AG04449 (cell line): Measurements from ENCODE around the gene PDE9A.

ENCODE experiments used
- CTCF ChIA-PET: fragments of 350-600 bp; formaldehyde crosslinking; extraction: SDS; loops from one replicate; lab custom pipeline; 2021; ENCODE audit warnings: antibody characterized with exemption; lab: Yijun Ruan, JAX
- POLR2A ChIA-PET: fragments of 400-600, 350-600 bp; formaldehyde crosslinking; extraction: SDS; loops from one replicate; lab custom pipeline; 2020; ENCODE audit warnings: antibody characterized with exemption, inconsistent platforms; lab: Yijun Ruan, JAX
- DNase-seq: peaks from one replicate; pipeline ENCODE4 v3.0.0-alpha.2; 2010; ENCODE audit warnings: low read depth, low spot score
- H3K4me3 ChIP-seq: 2 replicates; pipeline ENCODE4 v1.5.1; 2011; ENCODE audit warnings: low read depth, mild to moderate bottlenecking, control low read depth, low read length
- TF ChIP-seq, protein P1 (sequence below): IDR thresholded peaks from one replicate; pipeline ENCODE4 v1.5.1; 2011; ENCODE audit warnings: mild to moderate bottlenecking, moderate library complexity, low read length, control low read depth, inconsistent platforms; ENCODE audit not compliant: insufficient read depth; ENCODE audit errors: missing control alignments

The PDE9A gene

DNA sequence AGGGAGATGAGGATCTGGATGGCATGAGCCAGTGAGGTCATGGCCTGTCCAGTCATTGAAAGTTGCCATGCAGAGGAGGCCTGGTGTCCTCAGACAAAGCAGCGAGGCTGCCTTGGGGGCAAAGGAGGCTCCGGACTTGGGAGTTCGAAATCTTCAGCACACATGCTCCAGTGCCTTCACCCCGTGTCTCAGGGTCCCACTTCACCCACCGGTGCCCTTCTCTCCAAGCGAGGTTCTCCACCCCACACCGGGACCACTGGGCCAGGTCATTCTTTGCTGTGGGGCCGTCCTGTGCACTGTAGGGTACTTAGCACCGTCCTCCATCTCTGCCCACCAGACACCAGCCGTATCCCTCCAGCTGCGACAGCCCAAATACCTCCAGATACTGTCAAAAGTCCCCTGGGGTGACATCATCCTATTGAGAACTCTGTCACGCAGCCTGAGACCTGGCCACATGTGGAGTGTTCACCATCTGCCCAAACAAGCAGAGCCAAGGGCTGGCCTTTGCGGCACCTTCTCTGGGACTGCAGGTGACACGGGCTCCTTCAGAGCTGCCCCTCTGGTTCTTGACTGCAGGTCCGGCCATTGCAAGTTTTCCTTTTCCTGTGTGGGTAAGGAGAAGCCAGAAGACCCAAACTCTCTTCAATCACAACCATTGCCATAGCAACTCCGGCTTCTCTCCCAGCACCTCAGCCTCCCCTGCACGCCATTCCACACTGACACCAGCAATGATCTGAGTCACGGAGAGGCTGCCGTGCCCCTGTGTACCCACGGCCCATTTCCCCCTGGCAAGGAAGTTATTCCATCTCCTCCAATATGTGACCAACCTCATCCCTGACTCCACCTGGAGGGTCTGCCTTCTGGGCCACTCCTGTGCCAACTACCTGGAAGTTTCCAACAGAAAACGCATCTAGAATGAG is 20.4 kb upstream of the PDE9A start:
- TF ChIP-seq, protein P1, sequence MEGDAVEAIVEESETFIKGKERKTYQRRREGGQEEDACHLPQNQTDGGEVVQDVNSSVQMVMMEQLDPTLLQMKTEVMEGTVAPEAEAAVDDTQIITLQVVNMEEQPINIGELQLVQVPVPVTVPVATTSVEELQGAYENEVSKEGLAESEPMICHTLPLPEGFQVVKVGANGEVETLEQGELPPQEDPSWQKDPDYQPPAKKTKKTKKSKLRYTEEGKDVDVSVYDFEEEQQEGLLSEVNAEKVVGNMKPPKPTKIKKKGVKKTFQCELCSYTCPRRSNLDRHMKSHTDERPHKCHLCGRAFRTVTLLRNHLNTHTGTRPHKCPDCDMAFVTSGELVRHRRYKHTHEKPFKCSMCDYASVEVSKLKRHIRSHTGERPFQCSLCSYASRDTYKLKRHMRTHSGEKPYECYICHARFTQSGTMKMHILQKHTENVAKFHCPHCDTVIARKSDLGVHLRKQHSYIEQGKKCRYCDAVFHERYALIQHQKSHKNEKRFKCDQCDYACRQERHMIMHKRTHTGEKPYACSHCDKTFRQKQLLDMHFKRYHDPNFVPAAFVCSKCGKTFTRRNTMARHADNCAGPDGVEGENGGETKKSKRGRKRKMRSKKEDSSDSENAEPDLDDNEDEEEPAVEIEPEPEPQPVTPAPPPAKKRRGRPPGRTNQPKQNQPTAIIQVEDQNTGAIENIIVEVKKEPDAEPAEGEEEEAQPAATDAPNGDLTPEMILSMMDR: no peak
- ChIA-PET POLR2A (no interaction called here), CTCF (interaction anchor here (1.0 kb wide), 1 partner anchor 10 kb away, joined by 3 read pairs; no protein-coding TSS in a partner anchor)
- H3K4me3 ChIP-seq: no peak overlapping the region
- no peak for DNase-seq

DNA sequence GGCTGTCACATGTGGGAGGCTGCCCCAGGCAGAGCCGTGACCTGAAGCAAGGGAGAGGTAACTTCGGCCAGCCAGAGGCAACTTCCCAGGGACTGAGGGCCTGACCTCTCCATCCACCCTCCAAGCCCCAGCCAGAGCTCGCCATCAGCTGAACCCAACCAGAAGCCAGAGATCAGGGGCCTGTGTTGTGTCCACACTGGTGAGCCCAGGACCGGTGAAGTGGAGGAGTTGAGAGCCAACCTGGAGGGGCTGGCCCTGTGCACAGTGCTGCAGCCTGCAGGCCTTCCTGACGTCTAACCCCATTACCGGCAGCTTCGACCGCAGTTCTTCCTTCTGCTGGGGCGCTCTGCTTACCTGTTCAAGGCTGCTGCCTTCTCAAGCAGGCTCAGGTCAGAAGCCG is 19.6 kb upstream of the PDE9A start:
- DNase-seq: no peak
- H3K4me3 ChIP-seq: no peak overlapping the region
- TF ChIP-seq, protein P1: no peak
- ChIA-PET CTCF (no interaction called here), POLR2A (no interaction called here)

DNA sequence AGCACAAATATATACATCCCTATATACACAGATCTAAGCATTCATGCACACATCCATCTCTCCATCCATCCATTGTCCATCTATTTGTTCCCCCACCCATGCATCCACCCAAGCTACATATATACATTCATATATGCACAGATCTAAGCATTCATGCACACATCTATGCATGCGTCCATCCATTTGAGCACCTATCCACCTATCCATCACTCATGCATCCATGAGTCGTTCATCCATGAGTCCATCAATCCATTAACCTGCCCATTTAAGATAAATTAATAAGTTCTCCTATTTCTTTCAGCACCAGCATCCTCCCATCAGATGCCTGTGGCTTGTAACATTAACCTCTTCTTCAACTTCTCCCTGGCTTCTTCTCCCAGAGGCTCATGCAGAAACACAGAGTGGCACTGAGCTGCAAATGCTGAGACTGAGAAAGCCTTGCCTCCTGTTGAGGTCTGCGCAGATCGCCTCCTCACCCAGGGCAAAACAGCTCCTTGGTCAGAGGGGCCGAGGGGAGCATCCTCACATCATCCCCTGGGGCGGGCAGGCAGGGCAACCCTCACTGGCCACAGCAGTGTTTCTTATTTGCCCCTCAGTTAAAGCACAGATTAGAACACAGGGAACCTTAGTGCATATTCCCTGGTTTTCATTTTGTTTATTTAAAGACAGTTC is 17.4 kb upstream of the PDE9A start:
- no peak overlapping the region for H3K4me3 ChIP-seq
- POLR2A ChIA-PET: interaction anchor here (0.6 kb wide), 1 partner anchor 233 kb away, joined by 3 read pairs; no protein-coding TSS in a partner anchor
- CTCF ChIA-PET: no interaction called here
- DNase-seq: no peak
- TF ChIP-seq, protein P1: no peak

DNA sequence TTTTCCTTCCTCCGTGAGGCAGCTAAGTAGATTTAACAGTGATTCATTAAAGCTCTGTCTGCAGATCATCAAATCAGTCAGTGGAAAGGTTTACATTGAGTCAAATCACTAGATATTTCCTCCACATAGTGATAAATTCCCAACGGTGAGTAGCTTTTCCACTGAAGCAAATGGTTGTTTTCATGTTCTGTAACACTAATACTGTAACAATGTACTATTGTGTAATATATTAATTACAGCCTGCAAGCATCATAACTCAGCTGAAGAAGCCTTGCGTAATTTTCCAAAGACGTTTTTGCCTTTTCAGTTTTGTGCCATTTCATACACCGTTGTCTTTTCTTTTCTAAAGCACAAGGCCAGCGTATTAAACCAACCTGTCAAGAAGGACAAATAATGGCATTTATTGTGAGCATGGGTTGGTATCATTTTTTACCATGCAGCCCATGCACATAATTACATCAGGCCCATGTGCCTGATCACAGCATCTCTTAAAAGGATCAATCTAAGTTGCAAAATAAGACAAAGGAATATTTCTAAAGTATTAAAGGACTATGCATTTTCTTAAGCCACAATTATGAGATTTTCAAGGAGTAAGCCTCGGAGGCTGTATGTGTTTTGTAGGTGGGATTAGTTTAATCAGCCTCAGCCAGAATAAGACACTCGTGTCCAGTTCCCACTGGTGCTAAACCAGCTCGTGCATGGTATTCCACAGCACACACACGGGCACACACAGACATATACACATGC is 16.7 kb upstream of the PDE9A start:
- H3K4me3 ChIP-seq: no peak overlapping the region
- TF ChIP-seq, protein P1: no peak
- peak; percentile 10 for DNase-seq
- POLR2A ChIA-PET: interaction anchor here (0.6 kb wide), 1 partner anchor 233 kb away, joined by 3 read pairs; no protein-coding TSS in a partner anchor
- CTCF ChIA-PET: no interaction called here

DNA sequence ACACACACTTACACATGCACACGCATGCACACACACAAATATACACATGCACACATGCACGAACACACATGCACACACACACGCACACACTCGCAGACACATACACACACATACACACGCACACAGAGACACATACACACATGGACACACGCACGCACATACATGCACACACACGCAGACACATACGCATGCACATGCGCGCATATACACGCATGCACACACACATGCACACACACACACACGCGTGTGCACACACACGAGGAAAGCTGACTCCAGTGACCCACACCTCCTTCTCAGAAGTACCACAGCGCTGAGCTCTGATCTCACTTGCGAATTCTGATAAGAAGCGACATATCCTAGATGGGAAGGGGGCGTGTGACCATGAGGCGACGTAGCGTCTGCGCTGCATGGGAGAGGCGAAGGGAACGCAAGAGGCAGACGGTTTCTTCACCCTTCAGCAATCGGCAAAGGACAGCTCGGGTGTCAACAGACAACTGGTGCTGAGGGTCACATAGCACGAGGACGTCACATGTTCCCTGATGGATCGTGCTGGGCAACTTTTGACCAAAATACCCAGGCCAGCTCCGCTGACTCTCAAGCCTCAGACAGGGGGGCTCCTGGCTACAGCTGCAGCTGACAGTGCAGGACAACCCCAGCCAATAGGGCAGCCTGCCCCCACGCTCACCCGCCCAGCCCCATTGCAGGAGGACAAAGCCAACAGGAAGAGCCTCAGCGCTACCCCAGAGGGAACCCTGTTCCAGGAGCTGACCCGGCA is 16.0 kb upstream of the PDE9A start:
- DNase-seq: no peak
- no peak overlapping the region for H3K4me3 ChIP-seq
- ChIA-PET CTCF (no interaction called here), POLR2A (no interaction called here)
- TF ChIP-seq, protein P1: no peak
